K562 (cell line): Measurements from ENCODE around the gene VGF. TPM values are rescaled to one million over a fixed set of nuclear protein-coding genes. Genes with fewer than 3 reads are reported as not detected.
A peak's percentile ranks its signal among the peaks of the same experiment; 100 is the strongest.

Experiments
- NFIX ChIP-seq: fragments of 250-450 bp; sonication (Bioruptor Pico); IDR thresholded peaks from 2 replicates; pipeline ENCODE4 v1.4.0; 2020; ENCODE audit warnings: low read depth, mild to moderate bottlenecking, moderate library complexity
- PHF8 ChIP-seq: fragments of 200-600 bp; sonication (generic); IDR thresholded peaks from 2 replicates; pipeline ENCODE4 v1.6.1; 2012; ENCODE audit warnings: mixed run types, mild to moderate bottlenecking, inconsistent platforms, low read length, moderate library complexity, borderline replicate concordance
- RBM14 ChIP-seq: fragments of 200-400 bp; formaldehyde crosslinking; IDR thresholded peaks from 2 replicates; pipeline ENCODE4 v1.6.1; 2018; ENCODE audit warnings: low read depth, mild to moderate bottlenecking, low read length, moderate library complexity, borderline replicate concordance; ENCODE audit not compliant: insufficient read depth
- RERE ChIP-seq: sonication (generic); formaldehyde crosslinking; IDR thresholded peaks from 2 replicates; pipeline ENCODE4 v1.8.0; 2023; ENCODE audit warnings: missing genetic modification reagents, mild to moderate bottlenecking, borderline replicate concordance
- TCFL5 ChIP-seq: fragments of 250-450 bp; sonication (Bioruptor Pico); conservative IDR thresholded peaks from 2 replicates; pipeline ENCODE4 v1.6.1; 2021; ENCODE audit warnings: mild to moderate bottlenecking, moderate library complexity, matching md5 sums
- ZNF830 ChIP-seq: fragments of 250-450 bp; sonication (Bioruptor Pico); IDR thresholded peaks from 2 replicates; pipeline ENCODE4 v1.5.0; 2021; ENCODE audit warnings: mild to moderate bottlenecking
- polyA plus RNA-seq, 8 experiments: library from polyadenylated mRNA; depleted of rRNA in 4 of 8; stranded (reverse) in 5 of 8; unstranded in 3 of 8; fragments of >200 nt; fragmentation: Nextera tagmentation in 2 of 8; fragmentation: Illumina TruSeq in 1 of 8; extraction: Ambion mirVana in 2 of 8; extraction: Trizol in 1 of 8; gene quantifications; 2 replicates each; pipeline versions ENCODE4 v1.2.1 to v1.2.3, GENCODE V29; 2011 to 2014; ENCODE audit warnings: inconsistent platforms in 1 of 8, missing spikeins in 1 of 8
- total RNA-seq, 7 experiments: library from RNA; depleted of rRNA in 6 of 7; stranded (reverse); fragments of >200 nt in 6 of 7; fragmentation: Illumina TruSeq in 2 of 7; extraction: Trizol in 2 of 7; gene quantifications; 2 replicates each; pipeline versions ENCODE4 v1.2.1 to v1.2.3, GENCODE V29; 2011 to 2021; ENCODE audit warnings: low replicate concordance in 1 of 7
- TF ChIP-seq, protein P1 (sequence below): fragments of 450-650 bp; IDR thresholded peaks from 2 replicates; pipeline ENCODE4 v1.6.1; 2016; ENCODE audit warnings: low read depth
- TF ChIP-seq, protein P2 (sequence below): fragments of 250-450 bp; sonication (Bioruptor Pico); IDR thresholded peaks from 2 replicates; pipeline ENCODE4 v1.4.0; 2020; ENCODE audit warnings: mild to moderate bottlenecking, moderate library complexity

VGF gene
- total and polyA plus RNA-seq, 9 of the 15 experiments (the other 6 are each of a cell fraction or from before 2014, with no cell fraction given): 0.03 to 5.7 (median 0.34) TPM

- TF ChIP-seq RERE (0 out of 2 replicates have a peak, but pooled peaks have one; percentile 89), TCFL5 (CRISPR knock-in tag) (no peak), NFIX (CRISPR knock-in tag) (no peak), RBM14 (no peak), ZNF830 (CRISPR knock-in tag) (no peak), PHF8 (no peak)
- TF ChIP-seq, protein P1, sequence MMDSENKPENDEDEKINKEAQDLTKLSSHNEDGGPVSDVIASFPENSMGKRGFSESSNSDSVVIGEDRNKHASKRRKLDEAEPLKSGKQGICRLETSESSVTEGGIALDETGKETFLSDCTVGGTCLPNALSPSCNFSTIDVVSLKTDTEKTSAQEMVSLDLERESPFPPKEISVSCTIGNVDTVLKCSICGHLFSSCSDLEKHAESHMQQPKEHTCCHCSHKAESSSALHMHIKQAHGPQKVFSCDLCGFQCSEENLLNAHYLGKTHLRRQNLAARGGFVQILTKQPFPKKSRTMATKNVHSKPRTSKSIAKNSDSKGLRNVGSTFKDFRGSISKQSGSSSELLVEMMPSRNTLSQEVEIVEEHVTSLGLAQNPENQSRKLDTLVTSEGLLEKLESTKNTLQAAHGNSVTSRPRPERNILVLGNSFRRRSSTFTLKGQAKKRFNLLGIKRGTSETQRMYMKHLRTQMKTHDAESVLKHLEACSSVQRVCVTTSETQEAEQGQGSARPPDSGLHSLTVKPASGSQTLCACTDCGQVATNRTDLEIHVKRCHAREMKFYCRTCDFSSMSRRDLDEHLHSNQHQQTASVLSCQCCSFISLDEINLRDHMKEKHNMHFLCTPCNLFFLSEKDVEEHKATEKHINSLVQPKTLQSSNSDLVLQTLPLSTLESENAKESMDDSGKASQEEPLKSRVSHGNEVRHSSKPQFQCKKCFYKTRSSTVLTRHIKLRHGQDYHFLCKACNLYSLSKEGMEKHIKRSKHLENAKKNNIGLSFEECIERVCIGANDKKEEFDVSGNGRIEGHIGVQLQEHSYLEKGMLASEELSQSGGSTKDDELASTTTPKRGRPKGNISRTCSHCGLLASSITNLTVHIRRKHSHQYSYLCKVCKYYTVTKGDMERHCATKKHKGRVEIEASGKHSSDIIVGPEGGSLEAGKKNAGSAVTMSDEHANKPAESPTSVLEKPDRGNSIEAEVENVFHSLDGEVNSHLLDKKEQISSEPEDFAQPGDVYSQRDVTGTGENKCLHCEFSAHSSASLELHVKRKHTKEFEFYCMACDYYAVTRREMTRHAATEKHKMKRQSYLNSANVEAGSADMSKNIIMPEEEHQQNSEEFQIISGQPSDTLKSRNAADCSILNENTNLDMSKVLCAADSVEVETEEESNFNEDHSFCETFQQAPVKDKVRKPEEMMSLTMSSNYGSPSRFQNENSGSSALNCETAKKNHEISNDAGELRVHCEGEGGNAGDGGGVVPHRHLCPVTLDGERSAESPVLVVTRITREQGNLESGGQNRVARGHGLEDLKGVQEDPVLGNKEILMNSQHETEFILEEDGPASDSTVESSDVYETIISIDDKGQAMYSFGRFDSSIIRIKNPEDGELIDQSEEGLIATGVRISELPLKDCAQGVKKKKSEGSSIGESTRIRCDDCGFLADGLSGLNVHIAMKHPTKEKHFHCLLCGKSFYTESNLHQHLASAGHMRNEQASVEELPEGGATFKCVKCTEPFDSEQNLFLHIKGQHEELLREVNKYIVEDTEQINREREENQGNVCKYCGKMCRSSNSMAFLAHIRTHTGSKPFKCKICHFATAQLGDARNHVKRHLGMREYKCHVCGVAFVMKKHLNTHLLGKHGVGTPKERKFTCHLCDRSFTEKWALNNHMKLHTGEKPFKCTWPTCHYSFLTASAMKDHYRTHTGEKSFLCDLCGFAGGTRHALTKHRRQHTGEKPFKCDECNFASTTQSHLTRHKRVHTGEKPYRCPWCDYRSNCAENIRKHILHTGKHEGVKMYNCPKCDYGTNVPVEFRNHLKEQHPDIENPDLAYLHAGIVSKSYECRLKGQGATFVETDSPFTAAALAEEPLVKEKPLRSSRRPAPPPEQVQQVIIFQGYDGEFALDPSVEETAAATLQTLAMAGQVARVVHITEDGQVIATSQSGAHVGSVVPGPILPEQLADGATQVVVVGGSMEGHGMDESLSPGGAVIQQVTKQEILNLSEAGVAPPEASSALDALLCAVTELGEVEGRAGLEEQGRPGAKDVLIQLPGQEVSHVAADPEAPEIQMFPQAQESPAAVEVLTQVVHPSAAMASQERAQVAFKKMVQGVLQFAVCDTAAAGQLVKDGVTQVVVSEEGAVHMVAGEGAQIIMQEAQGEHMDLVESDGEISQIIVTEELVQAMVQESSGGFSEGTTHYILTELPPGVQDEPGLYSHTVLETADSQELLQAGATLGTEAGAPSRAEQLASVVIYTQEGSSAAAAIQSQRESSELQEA: no peak
- TF ChIP-seq, protein P2, sequence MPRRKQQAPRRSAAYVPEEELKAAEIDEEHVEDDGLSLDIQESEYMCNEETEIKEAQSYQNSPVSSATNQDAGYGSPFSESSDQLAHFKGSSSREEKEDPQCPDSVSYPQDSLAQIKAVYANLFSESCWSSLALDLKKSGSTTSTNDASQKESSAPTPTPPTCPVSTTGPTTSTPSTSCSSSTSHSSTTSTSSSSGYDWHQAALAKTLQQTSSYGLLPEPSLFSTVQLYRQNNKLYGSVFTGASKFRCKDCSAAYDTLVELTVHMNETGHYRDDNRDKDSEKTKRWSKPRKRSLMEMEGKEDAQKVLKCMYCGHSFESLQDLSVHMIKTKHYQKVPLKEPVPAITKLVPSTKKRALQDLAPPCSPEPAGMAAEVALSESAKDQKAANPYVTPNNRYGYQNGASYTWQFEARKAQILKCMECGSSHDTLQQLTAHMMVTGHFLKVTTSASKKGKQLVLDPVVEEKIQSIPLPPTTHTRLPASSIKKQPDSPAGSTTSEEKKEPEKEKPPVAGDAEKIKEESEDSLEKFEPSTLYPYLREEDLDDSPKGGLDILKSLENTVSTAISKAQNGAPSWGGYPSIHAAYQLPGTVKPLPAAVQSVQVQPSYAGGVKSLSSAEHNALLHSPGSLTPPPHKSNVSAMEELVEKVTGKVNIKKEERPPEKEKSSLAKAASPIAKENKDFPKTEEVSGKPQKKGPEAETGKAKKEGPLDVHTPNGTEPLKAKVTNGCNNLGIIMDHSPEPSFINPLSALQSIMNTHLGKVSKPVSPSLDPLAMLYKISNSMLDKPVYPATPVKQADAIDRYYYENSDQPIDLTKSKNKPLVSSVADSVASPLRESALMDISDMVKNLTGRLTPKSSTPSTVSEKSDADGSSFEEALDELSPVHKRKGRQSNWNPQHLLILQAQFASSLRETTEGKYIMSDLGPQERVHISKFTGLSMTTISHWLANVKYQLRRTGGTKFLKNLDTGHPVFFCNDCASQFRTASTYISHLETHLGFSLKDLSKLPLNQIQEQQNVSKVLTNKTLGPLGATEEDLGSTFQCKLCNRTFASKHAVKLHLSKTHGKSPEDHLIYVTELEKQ: no peak
Measured at GRCh38 chr7:101165075-101165957, at the start of gene VGF (continued).
